ENCODE results near the gene METTL13.

- TF ChIP-seq EZH2 (IDR thresholded peaks at IDR 0.05; ENCODE audit: low read length, unreplicated experiment) (no peak), CTCF (conservative IDR thresholded peaks at IDR 0.05; ENCODE audit: low read depth, low read length) (no peak), EZH2phosphoT487 (IDR thresholded peaks at IDR 0.05; ENCODE audit: borderline replicate concordance, low read length) (no peak)
Observed at GRCh38 chr1:171744986-171745385, 36.5 kb upstream of the METTL13 start.
